AG08395 (cell line): ENCODE results near the gene GKN2.

ENCODE experiments used
- DNase-seq: peaks from one replicate; pipeline ENCODE4 v3.0.0; 2012; ENCODE audit warnings: mixed read lengths, low spot score

GKN2 gene

GRCh38 chr2:68952887-68953521, at the start of gene GKN2:
Gene GKN2 (minus strand): TSS chr2:68952893. CDS start chr2:68952861, 32 bp downstream.
- no peak for DNase-seq

DNA sequence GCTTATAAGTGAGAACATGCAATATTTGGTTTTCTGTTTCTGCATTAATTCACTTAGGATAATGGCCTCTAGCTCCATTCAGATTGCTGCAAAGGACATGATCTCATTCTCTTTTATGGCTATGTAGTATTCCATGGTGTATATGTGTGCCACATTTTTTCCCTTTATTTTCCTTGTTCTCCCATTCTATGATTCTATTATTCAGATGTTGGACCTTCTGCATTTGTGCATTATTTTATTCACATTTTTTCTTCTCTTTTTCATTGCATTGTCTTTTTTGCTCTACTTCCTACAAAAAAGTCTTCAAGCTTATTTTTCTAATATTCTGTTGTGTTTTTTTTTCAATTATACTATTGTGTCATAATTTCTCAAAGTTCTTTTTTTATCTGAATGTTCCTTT, 49.2 kb upstream of the GKN2 start:
- DNase-seq = no peak

- DNase-seq = no peak
These were observed 44.7 kb upstream of the GKN2 start for GRCh38 chr2:68997401-68997800.

DNA sequence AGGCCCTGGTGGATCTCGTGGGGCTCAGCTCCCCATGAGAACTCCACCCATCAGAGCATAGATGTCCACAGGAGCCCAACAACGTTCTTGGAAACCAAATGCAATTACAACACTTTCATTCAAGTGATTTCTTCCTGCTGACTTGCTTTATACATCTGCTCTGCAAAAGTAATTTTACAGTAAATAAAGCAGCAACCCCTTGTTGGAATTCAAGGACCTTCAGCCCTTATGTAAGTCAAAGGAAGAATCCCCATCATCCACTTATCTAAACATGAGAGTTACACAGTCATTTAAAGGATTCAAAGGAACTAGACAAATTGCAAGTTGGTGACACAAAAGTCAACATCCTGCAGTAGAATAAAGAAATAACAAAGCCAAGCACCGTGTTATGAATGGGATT, 43.2 kb upstream of the GKN2 start:
- no peak for DNase-seq

- peak; percentile 92 for DNase-seq
These were observed 42.2 kb upstream of the GKN2 start for GRCh38 chr2:68994864-68995263.

DNA sequence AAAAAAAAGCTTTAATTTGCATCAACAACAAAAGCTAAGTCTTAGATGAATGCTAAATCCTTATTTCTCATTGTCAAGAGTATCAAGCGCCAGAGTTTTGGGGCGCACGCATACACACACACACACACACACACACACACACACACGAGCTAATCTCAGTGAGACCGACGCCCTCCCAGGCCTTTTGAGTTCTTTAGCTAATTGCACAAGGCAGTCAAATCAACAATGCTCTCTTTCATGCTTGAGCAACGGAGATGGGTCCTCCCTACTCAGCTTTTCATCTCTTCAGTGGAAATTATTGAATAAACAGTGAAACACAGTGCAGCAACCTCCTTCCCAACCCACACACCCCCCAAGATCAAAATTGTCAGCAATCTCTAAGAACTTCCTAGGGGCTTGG, 41.0 kb upstream of the GKN2 start:
- DNase-seq = no peak

- no peak for DNase-seq
These were observed 40.2 kb upstream of the GKN2 start for GRCh38 chr2:68992933-68993332.

- no peak for DNase-seq
These were observed 39.6 kb upstream of the GKN2 start for GRCh38 chr2:68992341-68992740.

DNA sequence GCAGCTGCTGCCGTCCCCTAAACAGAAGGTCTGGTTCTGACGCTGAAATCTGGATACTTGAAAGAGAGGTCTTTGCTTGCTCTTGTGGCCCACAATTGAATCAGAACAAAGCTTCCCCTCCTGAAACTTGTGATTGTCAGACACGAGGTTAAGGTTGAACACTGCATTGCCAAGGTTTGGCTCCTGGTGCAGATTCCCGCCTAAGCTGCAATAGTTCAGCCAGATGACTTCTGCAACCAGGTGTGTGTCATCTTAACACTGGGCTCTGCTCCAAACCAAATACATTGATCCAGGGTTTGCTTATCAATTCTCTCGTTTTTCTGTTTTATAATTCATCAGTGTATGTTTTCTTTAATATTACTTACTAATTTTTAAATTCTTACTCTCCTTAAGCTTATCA, 36.3 kb upstream of the GKN2 start:
- DNase-seq = no peak

GRCh38 chr2:68987021-68987503, 34.4 kb upstream of the GKN2 start:
- no peak for DNase-seq

GRCh38 chr2:68980956-68981355, 28.3 kb upstream of the GKN2 start:
- no peak for DNase-seq

DNA sequence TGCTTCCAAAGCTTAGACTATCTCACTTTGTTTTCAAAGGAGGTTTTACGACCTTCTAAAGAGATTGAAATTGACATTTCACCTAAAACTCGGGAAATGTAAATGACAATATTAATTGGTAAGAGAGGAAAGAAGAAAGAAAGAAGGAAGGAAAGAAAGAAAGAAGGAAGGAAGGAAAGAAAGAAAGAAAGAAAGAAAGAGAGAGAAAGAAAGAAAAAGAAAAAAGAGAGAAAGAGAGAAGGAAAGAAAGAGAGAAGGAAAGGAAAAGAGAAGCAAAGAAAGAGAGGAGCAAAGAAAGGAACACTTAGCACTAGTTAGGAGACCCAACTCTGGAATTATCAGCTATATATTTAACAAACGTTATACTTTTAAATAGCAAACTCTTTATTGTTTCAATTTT, 25.4 kb upstream of the GKN2 start:
- no peak for DNase-seq

DNA sequence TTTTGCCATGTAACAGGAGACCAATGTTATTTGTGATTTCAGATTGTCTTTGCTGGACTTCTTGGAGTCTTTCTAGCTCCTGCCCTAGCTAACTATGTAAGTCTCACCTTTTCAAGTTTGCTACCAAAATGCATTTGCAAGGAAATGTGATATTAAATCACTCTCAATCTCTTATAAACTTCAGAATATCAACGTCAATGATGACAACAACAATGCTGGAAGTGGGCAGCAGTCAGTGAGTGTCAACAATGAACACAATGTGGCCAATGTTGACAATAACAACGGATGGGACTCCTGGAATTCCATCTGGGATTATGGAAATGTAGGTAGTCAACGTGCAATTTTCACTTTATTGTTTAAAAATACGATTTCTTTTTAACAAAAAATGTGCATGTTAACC, 24.8 kb upstream of the GKN2 start:
- no peak for DNase-seq

DNA sequence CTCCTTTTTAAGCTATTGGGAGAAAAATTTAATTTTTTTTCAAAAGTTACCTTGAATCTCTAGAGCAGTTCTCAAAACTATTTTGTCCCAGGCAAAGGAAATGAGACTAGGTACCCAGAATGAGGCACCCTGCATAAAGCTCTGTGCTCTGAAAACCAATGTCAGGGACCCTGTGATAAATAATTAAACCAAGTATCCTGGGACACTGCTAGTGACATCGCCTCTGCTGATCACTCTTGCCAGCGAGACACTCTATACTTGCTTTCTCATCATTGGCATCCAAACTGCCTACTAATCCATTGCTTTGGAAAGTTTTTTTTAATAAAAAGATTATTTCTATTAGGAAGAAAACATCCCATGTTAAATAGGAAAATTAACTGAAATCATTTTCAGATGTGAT, 23.2 kb upstream of the GKN2 start:
- DNase-seq = no peak

GRCh38 chr2:68974946-68975665, 22.4 kb upstream of the GKN2 start:
- no peak for DNase-seq

GRCh38 chr2:68974251-68974650, 21.6 kb upstream of the GKN2 start, which contains the start of gene GKN1:
Gene GKN1 (plus strand): TSS chr2:68974636. CDS start chr2:68974678, 42 bp downstream.
- no peak for DNase-seq

DNA sequence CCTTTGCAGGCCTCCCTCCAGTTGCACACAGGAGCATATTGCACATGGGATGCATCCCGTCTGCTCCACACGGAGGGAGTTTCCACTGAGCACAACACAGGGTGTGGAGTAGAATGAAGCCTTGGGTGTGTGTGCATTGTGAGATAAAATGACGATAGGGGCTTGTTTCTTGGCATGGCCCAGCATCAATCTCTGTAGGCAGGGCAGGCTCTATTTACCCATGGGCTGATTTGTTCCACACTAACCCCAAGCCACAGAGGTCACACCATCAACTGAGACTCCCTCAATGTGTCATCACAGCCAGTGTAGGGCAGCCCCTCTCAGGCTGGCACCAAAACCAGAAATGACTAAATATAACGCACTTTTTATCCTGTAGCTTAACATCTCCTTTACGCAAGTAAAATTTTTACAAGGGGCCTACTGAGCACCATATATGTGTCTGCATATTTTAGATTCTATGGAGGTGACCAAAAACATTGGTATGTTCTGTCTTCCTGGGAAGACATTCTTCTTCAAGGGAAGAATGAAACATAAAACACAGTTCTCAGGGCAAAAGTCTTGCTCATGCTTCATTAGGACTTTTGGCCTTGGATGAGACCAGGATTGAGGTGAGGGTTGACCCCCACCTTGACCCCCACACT, 19.0 kb upstream of the GKN2 start:
- peak; percentile 87 for DNase-seq

DNA sequence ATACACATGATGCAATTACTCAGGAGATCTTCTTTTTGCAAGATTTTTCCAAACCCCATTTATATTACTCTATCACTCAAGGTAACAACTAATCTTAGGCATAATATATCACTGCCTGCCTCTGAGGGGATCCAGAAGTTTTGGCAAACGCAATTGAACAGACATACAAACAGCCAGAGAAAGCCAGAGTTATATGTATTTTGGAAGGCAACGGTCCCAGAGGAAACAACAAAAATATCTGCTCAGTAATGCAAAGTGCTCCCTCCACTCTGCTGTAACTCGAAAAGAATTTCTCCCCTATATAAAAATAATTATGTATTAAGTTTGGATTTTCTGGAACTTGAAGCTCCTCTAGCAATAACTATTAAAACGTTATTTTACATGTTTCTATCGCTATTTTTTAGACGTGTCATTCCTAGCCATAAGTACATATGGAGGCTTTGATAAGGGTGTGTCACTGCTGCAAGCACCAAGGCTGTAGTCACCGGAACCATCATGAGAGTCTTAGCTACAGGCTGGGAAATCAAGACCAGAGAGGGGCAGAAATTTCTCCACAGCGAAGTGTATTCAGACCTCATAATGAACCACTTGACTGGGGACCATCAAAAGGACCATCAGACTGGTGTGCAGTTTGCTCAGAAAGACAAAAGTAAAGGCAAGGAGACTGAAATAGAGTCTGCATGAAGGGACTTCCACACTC, 18.0 kb upstream of the GKN2 start:
- no peak for DNase-seq

DNA sequence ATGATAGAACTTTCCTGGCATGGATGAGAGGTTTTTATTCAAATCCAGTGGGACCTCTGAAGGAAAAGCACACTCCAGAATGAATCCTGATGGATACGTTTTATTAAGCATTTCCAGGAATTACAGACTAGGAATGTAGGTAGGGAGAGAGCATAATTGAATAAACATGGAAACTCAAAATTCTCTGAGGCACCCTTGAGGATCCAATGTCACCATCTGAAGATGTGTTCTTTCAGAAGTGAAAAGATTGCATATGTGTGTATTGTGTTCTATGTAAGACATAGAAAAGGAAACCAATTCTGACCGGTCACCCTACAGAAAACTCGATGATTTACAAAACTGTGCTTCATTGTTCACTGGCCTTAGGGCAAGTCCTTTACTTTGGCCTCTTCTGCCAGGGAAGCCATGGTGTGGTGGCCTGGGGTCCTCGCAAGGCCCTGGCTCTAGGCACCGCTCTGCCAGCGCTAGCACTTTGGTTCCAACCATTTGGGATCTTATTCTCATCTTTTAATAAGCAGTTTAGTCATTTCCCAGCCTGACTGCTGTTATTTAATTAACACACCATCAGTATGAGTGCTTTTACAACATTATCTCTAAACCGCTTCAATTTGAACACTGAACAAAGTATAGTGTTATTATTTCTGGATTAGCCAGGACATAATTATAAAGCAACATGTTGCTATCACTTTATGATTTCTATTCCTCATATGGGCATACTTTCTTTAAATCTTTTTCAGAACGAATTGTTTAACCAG, 17.2 kb upstream of the GKN2 start:
- no peak for DNase-seq

DNA sequence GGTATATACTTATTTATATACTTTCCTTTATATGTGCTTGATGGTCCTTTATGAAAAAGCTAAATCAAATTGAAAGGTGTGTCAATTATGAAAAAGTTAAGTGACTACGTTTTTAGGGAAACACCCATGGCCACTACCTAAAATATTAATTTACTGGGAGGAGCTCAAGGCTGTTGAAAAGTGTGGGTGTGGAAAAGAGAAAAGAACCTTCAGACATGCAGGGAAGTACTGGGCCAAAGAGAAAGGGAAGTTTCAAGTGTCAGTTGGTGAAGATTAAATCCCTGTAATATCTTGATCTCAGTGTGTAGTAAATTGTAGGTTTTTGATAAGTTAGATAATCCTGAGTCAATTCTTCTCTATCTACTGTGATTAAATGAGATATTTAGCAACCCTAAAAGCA, 15.5 kb upstream of the GKN2 start:
- no peak for DNase-seq

- no peak for DNase-seq
These were observed 11.6 kb upstream of the GKN2 start for GRCh38 chr2:68964282-68964681.

DNA sequence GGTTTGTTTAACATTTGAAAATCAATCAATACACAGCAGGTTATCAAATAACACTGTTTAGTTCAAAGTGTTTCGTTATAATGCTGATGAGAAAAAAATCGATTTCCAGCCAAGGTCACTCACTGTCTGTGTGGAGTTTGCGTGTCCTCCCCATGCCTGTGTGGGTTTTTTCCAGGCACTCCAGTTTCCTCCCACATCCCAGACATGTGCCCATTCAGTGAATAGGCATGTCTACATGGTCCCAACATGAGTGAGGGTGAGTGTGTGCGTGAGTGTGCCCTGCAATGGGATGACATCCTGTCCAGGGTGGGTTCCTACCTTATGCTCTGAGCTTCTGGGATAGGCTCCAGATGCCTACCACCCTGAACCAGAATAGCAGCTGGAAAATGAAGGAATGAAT, 8.7 kb upstream of the GKN2 start:
- DNase-seq = no peak
